ENCODE results near the gene DGLUCY.
A peak's percentile ranks its signal among the peaks of the same experiment; 100 is the strongest.
"Not testable (repeated sequence)": the region's sequence is repeated elsewhere in the genome, so short reads cannot be mapped to it uniquely, and the experiment has no call there.

DGLUCY gene

DNA sequence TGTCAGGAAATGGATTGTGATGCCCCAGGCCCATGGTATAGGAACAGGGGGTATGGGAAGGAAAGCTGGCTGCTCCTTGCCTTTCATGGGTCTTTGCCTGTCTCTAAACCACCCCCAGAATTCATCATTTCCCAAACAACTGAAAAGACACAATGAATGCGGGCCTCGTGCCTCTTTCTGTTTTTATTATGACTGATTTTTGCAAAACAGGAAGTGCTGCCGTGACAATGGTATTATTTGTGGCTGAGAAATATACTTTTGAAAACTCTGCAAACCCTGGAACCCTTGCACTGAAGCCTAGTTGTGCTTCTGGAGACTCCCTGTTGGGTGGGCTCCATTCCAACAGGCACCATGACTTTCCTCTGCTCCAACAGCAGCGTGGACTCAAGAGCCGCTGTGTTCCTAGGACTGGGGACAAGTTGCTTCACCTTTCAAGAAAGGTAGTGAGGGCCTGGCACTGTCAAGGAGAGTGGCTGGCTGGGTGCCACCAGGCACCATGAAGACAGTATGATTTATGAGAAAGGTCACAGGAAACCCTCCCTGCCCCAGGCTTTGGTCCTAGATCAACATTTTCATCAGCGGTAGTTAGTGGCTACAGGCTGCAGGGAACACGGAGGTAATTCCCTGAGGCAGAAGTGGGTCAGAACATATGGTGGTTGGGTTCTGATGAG lies 4.8 kb upstream of the DGLUCY start:
- no peak for DNase-seq (ENCODE audit: low read depth)

- no peak for DNase-seq (ENCODE audit: low read depth)
These were observed 2.4 kb upstream of the DGLUCY start for GRCh38 chr14:91111443-91111842.

DNA sequence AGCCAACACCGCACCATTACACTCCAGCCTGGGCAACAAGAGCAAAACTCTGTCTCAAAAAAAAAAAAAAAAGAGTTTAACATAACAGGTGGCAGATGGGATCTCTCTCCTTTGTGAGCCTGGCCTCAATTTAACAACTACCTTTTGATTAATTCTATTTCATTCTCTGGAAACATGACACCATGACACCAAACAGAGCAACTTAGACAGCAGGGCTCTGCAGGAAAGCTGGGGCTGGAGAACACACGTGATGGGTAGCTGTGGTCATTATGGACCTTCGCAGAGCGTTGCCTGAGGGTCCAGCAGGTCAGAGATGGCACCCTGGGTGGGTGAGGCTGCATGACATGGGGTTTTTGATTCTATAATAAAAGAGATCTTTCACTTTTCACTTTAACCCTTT lies 1.7 kb upstream of the DGLUCY start:
- DNase-seq (ENCODE audit: low read depth) = no peak

- peak; percentile 29 for DNase-seq (ENCODE audit: low read depth)
These were observed 499 bp downstream of the DGLUCY start for GRCh38 chr14:91114079-91115065.

- DNase-seq (ENCODE audit: low read depth) = no peak
These were observed 2.3 kb downstream of the DGLUCY start for GRCh38 chr14:91115986-91116770.

DNA sequence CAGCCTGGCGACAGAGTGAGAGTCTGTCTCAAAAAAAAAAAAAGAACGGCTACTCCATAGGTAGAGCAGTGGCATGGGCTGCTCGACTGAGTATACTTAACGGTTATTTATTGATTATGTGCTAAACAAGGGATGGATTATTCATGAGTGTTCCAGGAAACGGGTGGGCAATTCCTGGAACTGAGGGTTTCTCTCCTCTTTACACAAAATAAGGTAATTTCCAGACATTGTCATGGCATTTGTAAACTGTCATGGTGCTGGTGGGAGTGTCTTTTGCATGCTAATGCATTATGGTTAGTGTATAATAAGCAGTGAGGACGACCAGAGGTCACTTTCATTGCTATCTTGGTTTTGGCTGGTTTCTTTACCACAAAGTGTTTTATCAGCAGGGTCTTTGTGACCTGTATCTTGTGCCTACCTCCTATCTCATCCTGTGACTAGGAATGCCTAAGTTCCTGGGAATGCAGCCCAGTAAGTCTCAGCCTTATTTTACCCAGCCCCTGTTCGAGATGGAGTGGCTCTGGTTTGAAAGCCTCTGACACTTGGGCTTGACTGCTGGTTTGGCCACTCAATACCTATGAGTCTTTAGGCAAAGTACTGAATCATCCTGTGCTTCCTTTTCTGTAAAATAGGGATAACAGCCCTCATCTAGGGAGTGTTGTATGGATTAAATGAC lies 3.2 kb downstream of the DGLUCY start:
- DNase-seq (ENCODE audit: low read depth) = no peak

GRCh38 chr14:91117960-91118359 lies 4.1 kb downstream of the DGLUCY start:
- DNase-seq (ENCODE audit: low read depth) = no peak

DNA sequence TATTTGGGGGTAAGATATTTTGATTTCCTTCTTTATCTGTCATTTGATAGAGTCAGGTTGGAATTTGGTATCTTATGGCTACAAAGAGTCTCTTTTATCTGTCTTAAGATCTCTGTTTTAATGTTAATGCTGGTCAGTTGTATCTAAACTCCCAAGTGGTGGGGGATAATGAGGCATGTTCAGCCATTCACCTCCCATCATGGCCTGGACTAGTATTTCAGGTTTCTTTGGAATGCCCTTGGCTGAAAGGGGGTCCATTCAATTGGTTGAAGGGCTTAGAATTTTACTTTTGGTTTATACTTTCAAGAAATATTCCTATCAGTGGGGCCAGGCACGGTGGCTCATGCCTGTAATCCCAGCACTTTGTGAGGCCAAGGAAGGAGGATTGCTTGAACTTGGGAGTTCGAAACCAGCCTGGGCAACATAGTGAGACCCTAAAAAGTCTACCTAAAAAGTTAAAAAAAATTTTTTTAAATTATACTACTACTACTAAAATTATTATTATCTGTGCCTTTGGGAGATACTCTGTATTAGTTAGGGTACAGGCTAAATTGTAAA lies 4.7 kb downstream of the DGLUCY start:
- no peak for DNase-seq (ENCODE audit: low read depth)

- no peak for DNase-seq (ENCODE audit: low read depth)
These were observed 5.9 kb downstream of the DGLUCY start for GRCh38 chr14:91119556-91120311.

GRCh38 chr14:91123201-91123600 lies 9.3 kb downstream of the DGLUCY start:
- no peak for DNase-seq (ENCODE audit: low read depth)

DNA sequence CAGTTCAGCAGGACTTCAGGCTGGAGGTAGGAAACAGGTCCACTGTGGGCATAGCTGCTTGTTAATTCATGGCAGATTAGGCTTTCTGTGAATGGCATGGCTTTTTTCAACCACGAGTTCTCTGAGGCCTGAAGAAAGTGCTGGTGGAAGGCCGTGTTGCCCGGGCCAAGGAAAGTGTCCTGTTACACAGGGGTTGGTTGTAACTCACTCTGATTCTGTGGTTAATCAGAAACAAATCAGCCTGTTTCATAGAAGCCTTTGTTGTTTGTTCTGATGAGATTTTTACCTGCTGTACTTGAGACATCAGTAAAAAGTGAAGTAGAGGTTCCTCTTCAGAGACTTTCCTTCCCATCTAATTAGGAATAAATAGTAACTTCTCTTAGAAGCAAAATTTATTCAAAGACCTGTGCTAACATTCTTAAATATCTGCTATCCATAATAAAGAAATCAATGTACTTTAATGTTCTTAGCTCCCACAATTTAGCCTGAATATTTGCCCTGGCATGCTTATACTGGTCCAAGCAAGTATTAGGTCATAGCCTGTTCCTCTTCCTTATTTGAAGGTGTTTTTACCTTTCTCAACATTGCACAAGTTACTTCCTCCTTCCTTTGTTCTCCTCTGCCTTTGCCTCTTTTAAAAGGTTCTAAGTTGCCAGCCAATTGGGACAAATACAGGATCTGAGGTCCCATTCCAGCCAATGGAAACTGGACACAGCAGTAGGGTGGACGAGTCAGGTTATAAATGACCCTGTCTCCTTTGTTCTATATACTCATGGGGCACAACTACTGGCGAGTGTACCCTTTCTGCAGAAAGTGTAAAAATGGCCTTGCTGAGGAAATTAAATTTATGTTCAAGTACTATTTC lies 10.8 kb downstream of the DGLUCY start:
- not testable (repeated sequence) for DNase-seq (ENCODE audit: low read depth)

DNA sequence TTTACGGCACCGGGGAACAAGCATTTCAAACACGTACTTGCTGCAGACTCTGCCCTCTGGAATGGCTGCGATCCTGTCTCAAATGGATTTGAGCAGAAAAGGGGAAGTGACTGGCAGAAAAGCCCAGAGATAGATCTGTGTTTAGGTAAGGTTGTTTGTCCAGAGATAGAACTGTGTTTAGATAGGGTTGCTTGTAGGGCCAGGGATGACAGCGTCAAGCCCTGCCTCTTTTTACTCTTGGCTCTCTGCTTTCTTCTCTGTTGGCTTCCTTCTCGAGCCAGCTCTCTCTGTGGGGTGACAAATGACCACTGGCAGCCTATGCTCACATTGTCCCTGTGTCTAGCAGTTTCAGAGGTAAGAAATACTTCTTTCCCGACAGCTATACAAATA lies 11.4 kb downstream of the DGLUCY start:
- DNase-seq (ENCODE audit: low read depth) = no peak

DNA sequence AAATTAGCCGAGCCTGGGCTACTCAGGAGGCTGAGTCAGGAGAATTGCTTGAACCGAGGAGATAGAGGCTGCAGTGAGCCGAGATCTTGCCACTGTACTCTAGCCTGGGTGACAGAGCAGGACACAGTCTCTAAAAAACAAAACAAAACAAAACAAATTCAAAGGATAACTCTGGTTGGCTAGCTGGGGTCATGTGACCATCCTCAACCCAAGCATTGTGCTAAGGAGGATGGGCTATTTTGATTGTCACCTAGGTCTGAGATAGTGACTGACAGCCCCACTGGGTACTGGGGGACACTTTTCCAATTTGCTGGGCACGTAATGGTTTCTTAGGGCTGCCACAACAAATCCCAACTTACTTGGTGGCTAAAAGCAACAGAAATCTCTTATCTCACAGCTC lies 11.9 kb downstream of the DGLUCY start:
- DNase-seq (ENCODE audit: low read depth) = no peak

- DNase-seq (ENCODE audit: low read depth) = no peak
These were observed 12.9 kb downstream of the DGLUCY start for GRCh38 chr14:91126761-91127160.

- no peak for DNase-seq (ENCODE audit: low read depth)
These were observed 13.5 kb downstream of the DGLUCY start for GRCh38 chr14:91127401-91127801.

DNA sequence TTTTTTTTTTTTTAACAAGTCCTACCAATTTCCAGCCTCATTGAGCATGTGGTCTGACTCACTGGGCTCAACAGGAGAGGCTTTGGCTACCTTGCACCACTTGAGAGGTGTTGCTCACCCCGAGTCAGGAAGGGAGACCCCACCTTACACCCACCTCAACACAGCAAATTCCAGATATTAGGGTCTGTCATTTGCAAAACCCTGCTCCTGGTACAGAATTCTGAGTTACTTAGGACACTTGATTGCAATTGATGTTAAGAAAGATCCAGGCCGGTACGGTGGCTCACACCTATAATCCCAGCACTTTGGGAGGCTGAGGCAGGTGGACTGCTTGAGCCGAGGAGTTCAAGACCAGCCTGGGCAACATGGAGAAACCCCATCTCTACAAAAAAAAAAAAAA lies 14.1 kb downstream of the DGLUCY start:
- no peak for DNase-seq (ENCODE audit: low read depth)

DNA sequence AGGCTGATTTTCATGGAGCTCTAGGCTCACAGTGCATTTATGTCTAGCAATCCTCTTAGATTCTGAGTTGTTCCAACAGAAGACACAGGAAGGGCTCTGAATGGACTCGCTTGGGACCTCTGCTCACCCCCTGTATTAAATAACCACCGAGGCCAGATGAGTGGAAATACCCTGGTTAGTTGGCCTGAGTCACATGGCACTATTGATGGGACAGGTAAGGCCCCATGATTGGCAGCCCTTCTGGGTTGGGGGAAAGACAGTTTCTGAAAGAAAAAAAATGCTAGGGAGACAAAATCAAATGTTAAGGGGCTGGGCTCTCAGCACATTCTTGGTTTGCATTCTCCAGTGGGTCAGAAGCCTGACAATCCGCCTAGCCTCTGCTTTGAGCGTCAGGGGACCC lies 14.8 kb downstream of the DGLUCY start:
- no peak for DNase-seq (ENCODE audit: low read depth)

DNA sequence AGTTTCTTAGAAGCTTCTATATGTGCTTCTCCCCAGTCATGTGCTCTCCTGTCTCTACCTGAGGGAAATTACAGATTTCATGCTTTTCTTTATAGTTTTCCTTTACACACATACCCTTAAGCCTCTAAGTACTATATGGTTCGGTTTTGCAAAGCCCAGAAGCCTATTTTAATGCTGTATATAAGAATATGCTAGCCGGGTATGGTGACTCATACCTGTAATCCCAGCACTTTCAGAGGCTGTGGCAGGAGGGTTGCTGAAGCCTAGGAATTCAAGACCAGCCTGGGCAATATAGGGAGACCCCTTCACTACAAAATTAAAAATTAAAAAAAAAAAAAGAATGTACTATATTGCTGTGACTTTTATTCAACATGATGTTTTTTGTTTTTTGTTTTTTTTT lies 15.4 kb downstream of the DGLUCY start:
- no peak for DNase-seq (ENCODE audit: low read depth)

GRCh38 chr14:91135039-91135438 lies 21.2 kb downstream of the DGLUCY start:
- no peak for DNase-seq (ENCODE audit: low read depth)

Data from T follicular helper cell (primary cell).